ENCODE measurements around the gene MAGOH. TPM values are rescaled to one million over a fixed set of nuclear protein-coding genes. Genes with fewer than 3 reads are reported as not detected.

MAGOH gene
- total RNA-seq, 4 donors from 2014 or later, result 5.0 to 48.6 (median 23.5) TPM

DNA sequence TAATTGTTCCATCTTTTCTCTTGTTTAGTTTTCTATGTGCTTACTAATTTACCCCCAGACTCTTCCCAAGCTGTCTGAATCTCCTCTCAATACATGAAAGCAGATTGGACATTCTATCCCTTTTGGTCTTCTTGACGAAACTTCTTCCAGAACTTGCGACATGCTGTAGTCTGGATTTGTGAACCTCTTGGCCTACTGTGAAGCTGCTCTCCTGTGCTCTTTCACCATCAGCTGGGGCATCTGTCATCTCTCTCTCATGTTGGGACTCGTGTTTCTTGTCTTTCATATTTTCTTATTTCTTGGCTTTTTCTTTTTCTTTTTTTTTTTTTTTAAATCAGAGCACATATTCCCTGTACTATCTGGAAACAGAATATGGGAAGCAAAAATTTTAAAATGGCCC, 34.9 kb downstream of the MAGOH start:
- H3K36me3 ChIP-seq, result peaks cover 0 to 71% (median 29%) of the 10 kb centered on the region in 4 donors
- H3K27ac ChIP-seq, result no peak overlapping the region
- no peak overlapping the region for H3K4me3 ChIP-seq
- 89 to 100% methylated on average over 3 of the region's 3 CpGs for WGBS, 2 donors (ENCODE audit: low coverage in 1 of 2)
- no peaks in the 10 kb centered on the region for H3K27me3 ChIP-seq
- in situ Hi-C loops (cut with MboI; ENCODE audit: low pct_ligation_motif_present in 1 of 4, low pct_unique_long_range_greater_than_20kb in 1 of 4, low sequenced_read_pairs in 3 of 4) (no loop called here), intact Hi-C loops (cut with DNase I; ENCODE audit: low total_unique reads) (no loop called here)
- no peak for DNase-seq
- peaks cover 3 to 9% (median 6%) of the 10 kb centered on the region in 4 donors for H3K4me1 ChIP-seq
- H3K9me3 ChIP-seq, result peaks cover 13 to 15% of the 10 kb centered on the region in 2 donors
- TF ChIP-seq POLR2AphosphoS5 (IDR thresholded peaks at IDR 0.05) (no peak), POLR2A (IDR thresholded peaks at IDR 0.05) (no peak)

DNA sequence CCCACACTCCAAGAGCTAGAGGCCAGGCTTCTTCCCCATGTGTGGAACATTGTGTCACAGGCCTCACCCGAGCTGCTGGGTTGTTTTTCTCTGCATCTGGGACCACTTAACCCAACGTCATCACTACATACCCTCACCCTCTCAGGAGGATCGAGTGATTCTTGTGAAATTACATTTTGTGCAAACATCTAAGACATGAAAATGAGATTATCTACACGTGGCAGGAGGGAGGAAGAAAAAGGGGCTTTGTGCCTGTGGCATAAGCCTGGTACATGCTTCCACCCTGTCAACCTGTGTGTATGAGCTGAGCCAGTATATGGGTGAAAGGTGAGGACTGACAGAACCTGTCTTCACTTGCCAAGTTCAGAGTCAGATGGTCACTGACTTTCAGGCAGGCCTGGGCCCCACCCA, 40.1 kb downstream of the MAGOH start:
- TF ChIP-seq POLR2AphosphoS5 (IDR thresholded peaks at IDR 0.05), result peak in 2 of 3 donors; percentile 9 to 85
- TF ChIP-seq, protein P1, sequence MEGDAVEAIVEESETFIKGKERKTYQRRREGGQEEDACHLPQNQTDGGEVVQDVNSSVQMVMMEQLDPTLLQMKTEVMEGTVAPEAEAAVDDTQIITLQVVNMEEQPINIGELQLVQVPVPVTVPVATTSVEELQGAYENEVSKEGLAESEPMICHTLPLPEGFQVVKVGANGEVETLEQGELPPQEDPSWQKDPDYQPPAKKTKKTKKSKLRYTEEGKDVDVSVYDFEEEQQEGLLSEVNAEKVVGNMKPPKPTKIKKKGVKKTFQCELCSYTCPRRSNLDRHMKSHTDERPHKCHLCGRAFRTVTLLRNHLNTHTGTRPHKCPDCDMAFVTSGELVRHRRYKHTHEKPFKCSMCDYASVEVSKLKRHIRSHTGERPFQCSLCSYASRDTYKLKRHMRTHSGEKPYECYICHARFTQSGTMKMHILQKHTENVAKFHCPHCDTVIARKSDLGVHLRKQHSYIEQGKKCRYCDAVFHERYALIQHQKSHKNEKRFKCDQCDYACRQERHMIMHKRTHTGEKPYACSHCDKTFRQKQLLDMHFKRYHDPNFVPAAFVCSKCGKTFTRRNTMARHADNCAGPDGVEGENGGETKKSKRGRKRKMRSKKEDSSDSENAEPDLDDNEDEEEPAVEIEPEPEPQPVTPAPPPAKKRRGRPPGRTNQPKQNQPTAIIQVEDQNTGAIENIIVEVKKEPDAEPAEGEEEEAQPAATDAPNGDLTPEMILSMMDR (IDR thresholded peaks at IDR 0.05), result no peak
- TF ChIP-seq EP300 (IDR thresholded peaks at IDR 0.05; ENCODE audit: low read depth), result no peak
- TF ChIP-seq POLR2A (IDR thresholded peaks at IDR 0.05), result no peak
- intact Hi-C loops (cut with DNase I; ENCODE audit: low total_unique reads) (no loop called here), in situ Hi-C loops (cut with MboI; ENCODE audit: low pct_ligation_motif_present in 1 of 4, low pct_unique_long_range_greater_than_20kb in 1 of 4, low sequenced_read_pairs in 3 of 4) (loop anchor here in 2 of 4 donors (25.0 kb wide), 3 partner anchors 261 to 486 kb away; partner anchors contain the start of genes ECHDC2 (in 1 of the 2) and SCP2 (in 1 of the 2))
- Histone ChIP-seq H3K36me3 (peaks cover 0 to 22% (median 7%) of the 10 kb centered on the region in 4 donors), H3K9me3 (no peaks in the 10 kb centered on the region), H3K27ac (peak overlapping the region; percentile 95 to 100 (median 98)), H3K27me3 (no peaks in the 10 kb centered on the region), H3K4me3 (peak overlapping the region in 1 of 4 donors; percentile 99), H3K4me1 (peaks cover 23 to 32% (median 27%) of the 10 kb centered on the region in 4 donors)
- WGBS, 2 donors (ENCODE audit: low coverage in 1 of 2), result 10 to 21% methylated on average over 2 to 4 of the region's 4 CpGs
- peak; percentile 57 for DNase-seq

DNA sequence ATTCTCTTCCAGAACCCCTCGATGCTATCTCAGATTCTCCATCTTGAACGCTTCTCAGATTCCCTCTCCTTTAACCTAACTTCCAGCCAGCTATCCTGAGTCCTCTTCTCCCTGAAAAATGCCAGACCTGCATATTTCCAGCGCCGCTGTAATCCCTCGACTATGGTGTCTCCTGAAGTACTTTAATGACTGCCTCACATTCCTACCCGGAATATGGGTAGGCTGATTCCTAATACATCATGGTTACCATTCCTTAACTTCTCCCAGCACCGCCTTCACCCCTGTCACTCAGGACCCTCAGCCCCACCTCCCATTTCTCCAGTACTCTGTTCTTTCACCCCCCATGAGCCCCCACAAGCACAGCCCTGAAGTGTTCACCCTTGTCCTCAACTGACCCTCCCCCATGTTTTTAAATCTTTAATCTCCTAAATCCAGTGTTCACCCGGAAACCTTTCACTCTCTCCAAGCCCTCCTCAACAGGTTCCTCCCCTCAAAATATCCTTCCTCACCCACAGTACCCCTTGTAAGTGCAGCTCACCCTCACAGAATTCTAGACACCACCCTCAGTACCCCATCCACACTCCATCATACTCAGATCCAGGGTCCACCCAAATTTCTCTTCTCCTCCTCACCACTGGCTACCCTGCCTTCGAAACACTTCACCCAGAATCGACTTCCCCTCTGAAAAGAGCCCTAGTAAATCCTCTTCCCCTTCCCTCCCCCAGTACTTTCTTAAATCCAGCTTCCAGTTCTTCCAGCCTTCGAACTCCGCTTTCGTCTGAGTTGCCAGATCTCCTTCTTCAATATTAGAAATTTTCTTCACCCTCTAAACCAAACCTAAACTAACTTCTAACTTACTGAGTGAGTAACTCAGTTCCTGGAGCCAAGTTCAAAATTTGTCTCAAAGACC, 40.8 kb downstream of the MAGOH start:
- 28 to 32% methylated on average over 11 to 13 of the region's 13 CpGs for WGBS, 2 donors (ENCODE audit: low coverage in 1 of 2)
- no peaks in the 10 kb centered on the region for H3K9me3 ChIP-seq
- in situ Hi-C loops (cut with MboI; ENCODE audit: low pct_ligation_motif_present in 1 of 4, low pct_unique_long_range_greater_than_20kb in 1 of 4, low sequenced_read_pairs in 3 of 4), result loop anchor here in 2 of 4 donors (25.0 kb wide), 3 partner anchors 260 to 485 kb away; partner anchors contain the start of genes ECHDC2 (in 1 of the 2) and SCP2 (in 1 of the 2)
- peaks cover 0 to 15% (median 4%) of the 10 kb centered on the region in 4 donors for H3K36me3 ChIP-seq
- H3K27me3 ChIP-seq, result no peaks in the 10 kb centered on the region
- H3K4me3 ChIP-seq, result peak overlapping the region; percentile 85 to 99 (median 94)
- no peak for TF ChIP-seq POLR2A (IDR thresholded peaks at IDR 0.05)
- intact Hi-C loops (cut with DNase I; ENCODE audit: low total_unique reads), result no loop called here
- peak overlapping the region; percentile 95 to 100 (median 98) for H3K27ac ChIP-seq
- DNase-seq, result no peak
- H3K4me1 ChIP-seq, result peaks cover 23 to 32% (median 27%) of the 10 kb centered on the region in 4 donors

DNA sequence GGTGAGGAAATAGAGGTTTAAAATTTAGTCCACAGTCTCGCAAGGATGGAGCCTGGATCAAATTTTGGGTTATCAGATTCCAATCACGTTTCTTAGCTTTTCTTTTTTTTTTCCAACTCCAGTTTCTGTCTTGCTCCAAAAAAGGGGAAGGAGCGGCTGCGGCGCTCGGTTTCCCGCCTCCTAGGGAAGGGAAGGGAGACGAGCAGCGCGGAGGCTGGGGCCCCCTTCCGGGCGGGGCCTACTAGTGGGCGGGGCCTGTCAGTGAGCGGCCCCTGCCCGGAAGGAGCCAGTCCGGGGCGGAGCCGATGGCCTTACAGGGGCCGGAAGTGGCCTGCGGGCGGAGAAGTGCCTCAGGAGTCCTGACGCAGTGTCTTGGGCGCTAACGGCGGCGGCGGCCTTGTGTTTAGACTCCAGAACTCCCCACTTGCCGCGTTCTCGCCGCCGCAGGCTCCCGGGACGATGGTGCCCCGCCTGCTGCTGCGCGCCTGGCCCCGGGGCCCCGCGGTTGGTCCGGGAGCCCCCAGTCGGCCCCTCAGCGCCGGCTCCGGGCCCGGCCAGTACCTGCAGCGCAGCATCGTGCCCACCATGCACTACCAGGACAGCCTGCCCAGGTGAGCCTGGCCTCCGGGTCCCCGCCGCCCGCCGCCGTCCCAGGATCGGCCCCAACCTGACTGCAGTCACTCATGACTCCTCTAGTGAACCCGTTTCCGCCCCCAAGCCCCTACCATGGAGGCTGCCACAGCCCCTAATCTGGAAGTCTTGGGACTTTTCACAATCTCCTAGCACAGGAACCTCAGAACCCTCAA, 41.6 kb downstream of the MAGOH start, which contains the start of gene CPT2:
TSS of gene CPT2 (plus strand) at position 340 of the 806 bp plus-strand sequence. CDS start at position 460, 120 bp downstream.
- peaks cover 0 to 6% (median 0%) of the 10 kb centered on the region in 4 donors for H3K36me3 ChIP-seq
- H3K4me1 ChIP-seq, result peaks cover 23 to 32% (median 27%) of the 10 kb centered on the region in 4 donors
- in situ Hi-C loops (cut with MboI; ENCODE audit: low pct_ligation_motif_present in 1 of 4, low pct_unique_long_range_greater_than_20kb in 1 of 4, low sequenced_read_pairs in 3 of 4) (loop anchor here in 2 of 4 donors (25.0 kb wide), 3 partner anchors 259 to 484 kb away; partner anchors contain the start of genes ECHDC2 (in 1 of the 2) and SCP2 (in 1 of the 2)), intact Hi-C loops (cut with DNase I; ENCODE audit: low total_unique reads) (no loop called here)
- H3K4me3 ChIP-seq, result peak within 1 kb of the TSS; percentile 85 to 99 (median 94)
- H3K27me3 ChIP-seq, result no peaks in the 10 kb centered on the region
- 0 to 1% methylated on average over 2 to 24 of the region's 57 CpGs for WGBS, 2 donors (ENCODE audit: low coverage in 1 of 2)
- no peaks in the 10 kb centered on the region for H3K9me3 ChIP-seq
- TF ChIP-seq EP300 (IDR thresholded peaks at IDR 0.05; ENCODE audit: low read depth), result no peak
- TF ChIP-seq, protein P1 (IDR thresholded peaks at IDR 0.05), result peak in 1 of 5 experiments; percentile 12
- peak; percentile 96 for TF ChIP-seq POLR2A (IDR thresholded peaks at IDR 0.05)
- peak; percentile 96 to 98 (median 97) for TF ChIP-seq POLR2AphosphoS5 (IDR thresholded peaks at IDR 0.05)
- H3K27ac ChIP-seq, result peak within 1 kb of the TSS; percentile 95 to 100 (median 98)
- peak; percentile 96 for DNase-seq

Measured in transverse colon (tissue), 4 donors.